ENCODE measurements around the gene ERMARD. TPM values are rescaled to one million over a fixed set of nuclear protein-coding genes. Genes with fewer than 3 reads are reported as not detected.

The ERMARD gene
- total and polyA plus RNA-seq, 2 donors (not counting 3 experiments of a cell fraction or from before 2014, with no cell fraction given): 23.8 to 36.4 TPM

DNA sequence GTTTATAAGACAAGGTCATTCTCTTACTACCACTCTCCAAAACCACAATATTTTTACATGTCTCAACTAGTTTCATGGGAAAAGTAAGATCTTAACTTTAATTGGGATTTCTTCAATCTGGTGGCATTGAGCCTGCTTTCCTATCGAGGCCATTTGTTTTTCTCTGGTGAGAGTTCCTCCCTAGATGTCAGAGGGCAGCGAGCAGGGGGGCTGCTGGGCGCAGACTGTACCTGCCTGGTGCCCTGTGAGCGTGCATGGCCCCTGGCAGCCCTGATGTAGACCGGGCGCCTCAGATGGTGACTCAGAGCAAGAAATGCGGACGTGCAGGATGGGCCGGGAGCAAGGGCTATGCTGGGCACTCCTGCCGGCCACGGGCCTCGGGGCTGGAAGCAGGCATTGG lies 27.2 kb downstream of the ERMARD start:
- Histone ChIP-seq H3K4me2 (ENCODE audit: insufficient read depth, low read length) (no peak overlapping the region), H4K20me1 (replicated peaks; ENCODE audit: control insufficient read depth, extremely low read depth, insufficient read depth, low read length) (no peaks in the 10 kb centered on the region), H3K4me3 (replicated peaks in 1 of 3; ENCODE audit: insufficient read depth in 1 of 3, low read depth in 1 of 3, low read length in 3 of 3) (no peak overlapping the region), H3K27ac (ENCODE audit: insufficient read depth, low read depth, low read length) (no peak overlapping the region), H3K9me1 (replicated peaks; ENCODE audit: control insufficient read depth, extremely low read depth, insufficient read depth, low read length) (no peaks in the 10 kb centered on the region), H3K79me2 (ENCODE audit: control insufficient read depth, insufficient read depth, low read length) (no peaks in the 10 kb centered on the region), H2AFZ (ENCODE audit: low read depth, low read length) (no peak overlapping the region), H3K4me1 (ENCODE audit: control insufficient read depth, extremely low read depth, insufficient read depth, low read length) (peaks cover 10% of the 10 kb centered on the region), H3K9me3 (replicated peaks; ENCODE audit: control insufficient read depth, insufficient read depth, low read length) (no peaks in the 10 kb centered on the region), H3K36me3 (ENCODE audit: control insufficient read depth in 2 of 2, extremely low read depth in 1 of 2, insufficient read depth in 2 of 2, low read length in 2 of 2) (peaks cover 0 to 8% of the 10 kb centered on the region in 2 experiments), H3K27me3 (ENCODE audit: control insufficient read depth in 2 of 2, insufficient read depth in 2 of 2, low read length in 2 of 2) (no peaks in the 10 kb centered on the region), H3K9ac (replicated peaks; ENCODE audit: extremely low read depth, insufficient read depth, low read length) (no peak overlapping the region)
- intact Hi-C loops (cut with micrococcal nuclease): no loop called here
- dilution Hi-C loops (cut with MboI; ENCODE audit: extremely low pct_ligation_motif_present, low sequenced_read_pairs): no loop called here
- no peak for TF ChIP-seq POLR2AphosphoS5 (IDR thresholded peaks at IDR 0.05; ENCODE audit: insufficient read depth, low read depth, low read length)
- FAIRE-seq (no peak), DNase-seq (ENCODE audit: low read depth, low spot score) (no peak)
- ChIA-PET POLR2A (no interaction called here), CTCF (no interaction called here)
- no TSS peak for BruUV-seq (replicated peaks)

DNA sequence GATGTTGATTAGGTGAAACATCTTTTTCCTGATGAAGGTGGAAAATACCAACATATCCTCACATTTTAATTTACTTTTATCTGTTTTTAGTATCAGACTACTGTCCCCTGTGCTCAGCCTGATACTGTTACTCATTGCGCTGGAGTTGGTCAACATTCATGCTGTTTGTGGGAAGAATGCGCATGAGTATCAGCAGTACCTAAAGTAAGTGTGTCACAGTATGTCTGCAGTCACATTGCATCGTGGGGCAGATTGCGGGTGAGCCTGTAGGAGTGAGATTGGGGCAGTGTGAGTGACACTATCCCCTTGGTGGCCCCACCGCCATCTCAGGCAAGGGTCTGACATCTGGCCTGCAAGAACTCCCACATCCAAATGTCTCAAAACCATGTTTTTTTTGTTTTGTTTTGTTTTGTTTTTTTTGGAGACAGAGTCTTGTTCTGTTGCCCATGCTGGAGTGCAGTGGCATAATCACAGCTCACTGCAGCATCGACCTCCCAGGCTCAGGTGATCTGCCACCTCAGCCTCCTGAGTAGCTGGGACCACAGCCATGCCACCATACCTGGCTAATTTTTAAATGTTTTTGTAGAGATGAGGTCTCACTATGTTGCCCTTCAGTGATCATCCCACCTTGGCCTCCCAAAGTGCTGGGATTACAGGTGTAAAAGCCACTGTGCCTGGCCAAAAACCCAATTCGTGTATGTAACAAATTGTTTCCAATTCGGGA lies 27.8 kb downstream of the ERMARD start:
- Histone ChIP-seq H4K20me1 (replicated peaks; ENCODE audit: control insufficient read depth, extremely low read depth, insufficient read depth, low read length) (no peaks in the 10 kb centered on the region), H3K27me3 (ENCODE audit: control insufficient read depth in 2 of 2, insufficient read depth in 2 of 2, low read length in 2 of 2) (no peaks in the 10 kb centered on the region), H3K4me3 (replicated peaks in 1 of 3; ENCODE audit: insufficient read depth in 1 of 3, low read depth in 1 of 3, low read length in 3 of 3) (no peak overlapping the region), H3K4me2 (ENCODE audit: insufficient read depth, low read length) (no peak overlapping the region), H2AFZ (ENCODE audit: low read depth, low read length) (no peak overlapping the region), H3K9me1 (replicated peaks; ENCODE audit: control insufficient read depth, extremely low read depth, insufficient read depth, low read length) (no peaks in the 10 kb centered on the region), H3K36me3 (ENCODE audit: control insufficient read depth in 2 of 2, extremely low read depth in 1 of 2, insufficient read depth in 2 of 2, low read length in 2 of 2) (peaks cover 0 to 8% of the 10 kb centered on the region in 2 experiments), H3K79me2 (ENCODE audit: control insufficient read depth, insufficient read depth, low read length) (no peaks in the 10 kb centered on the region), H3K9me3 (replicated peaks; ENCODE audit: control insufficient read depth, insufficient read depth, low read length) (no peaks in the 10 kb centered on the region), H3K9ac (replicated peaks; ENCODE audit: extremely low read depth, insufficient read depth, low read length) (no peak overlapping the region), H3K4me1 (ENCODE audit: control insufficient read depth, extremely low read depth, insufficient read depth, low read length) (peaks cover 10% of the 10 kb centered on the region), H3K27ac (ENCODE audit: insufficient read depth, low read depth, low read length) (no peak overlapping the region)
- DNase-seq (ENCODE audit: low read depth, low spot score) (no peak), FAIRE-seq (no peak)
- POLR2A ChIA-PET: no interaction called here
- intact Hi-C loops (cut with micrococcal nuclease): no loop called here
- TF ChIP-seq GATA2 (IDR thresholded peaks at IDR 0.05; ENCODE audit: insufficient read depth, insufficient read length, low read depth, low read length): no peak
- no peak for TF ChIP-seq POLR2A (IDR thresholded peaks at IDR 0.05; ENCODE audit: low read depth, low read length)
- TF ChIP-seq, protein P1, sequence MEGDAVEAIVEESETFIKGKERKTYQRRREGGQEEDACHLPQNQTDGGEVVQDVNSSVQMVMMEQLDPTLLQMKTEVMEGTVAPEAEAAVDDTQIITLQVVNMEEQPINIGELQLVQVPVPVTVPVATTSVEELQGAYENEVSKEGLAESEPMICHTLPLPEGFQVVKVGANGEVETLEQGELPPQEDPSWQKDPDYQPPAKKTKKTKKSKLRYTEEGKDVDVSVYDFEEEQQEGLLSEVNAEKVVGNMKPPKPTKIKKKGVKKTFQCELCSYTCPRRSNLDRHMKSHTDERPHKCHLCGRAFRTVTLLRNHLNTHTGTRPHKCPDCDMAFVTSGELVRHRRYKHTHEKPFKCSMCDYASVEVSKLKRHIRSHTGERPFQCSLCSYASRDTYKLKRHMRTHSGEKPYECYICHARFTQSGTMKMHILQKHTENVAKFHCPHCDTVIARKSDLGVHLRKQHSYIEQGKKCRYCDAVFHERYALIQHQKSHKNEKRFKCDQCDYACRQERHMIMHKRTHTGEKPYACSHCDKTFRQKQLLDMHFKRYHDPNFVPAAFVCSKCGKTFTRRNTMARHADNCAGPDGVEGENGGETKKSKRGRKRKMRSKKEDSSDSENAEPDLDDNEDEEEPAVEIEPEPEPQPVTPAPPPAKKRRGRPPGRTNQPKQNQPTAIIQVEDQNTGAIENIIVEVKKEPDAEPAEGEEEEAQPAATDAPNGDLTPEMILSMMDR (IDR thresholded peaks at IDR 0.05; ENCODE audit: extremely low read depth in 1 of 2, insufficient read depth in 1 of 2, low read depth in 1 of 2, low read length in 2 of 2): no peak
- TF ChIP-seq FOS (IDR thresholded peaks at IDR 0.05; ENCODE audit: borderline replicate concordance, insufficient read depth, low read length): no peak
- TF ChIP-seq POLR2AphosphoS5 (IDR thresholded peaks at IDR 0.05; ENCODE audit: insufficient read depth, low read depth, low read length): no peak
- no TSS peak for BruUV-seq (replicated peaks)
- CTCF ChIA-PET: interaction anchor here (1.9 kb wide), 1 partner anchor 11 kb away, joined by 8 read pairs; no protein-coding TSS in a partner anchor
- dilution Hi-C loops (cut with MboI; ENCODE audit: extremely low pct_ligation_motif_present, low sequenced_read_pairs): no loop called here

Measured in endothelial cell of umbilical vein (primary cell).